GM12892 (cell line): Measurements from ENCODE around the gene NAV2.

ENCODE experiments used
- POLR2A ChIP-seq: IDR thresholded peaks from 2 replicates; pipeline ENCODE4 v1.6.1; 2011; ENCODE audit warnings: low read depth, low read length, control low read depth
- POLR2AphosphoS5 ChIP-seq: IDR thresholded peaks from 2 replicates; pipeline ENCODE4 v1.6.1; 2011; ENCODE audit warnings: low read depth, low read length, control low read depth
- TAF1 ChIP-seq: IDR thresholded peaks from 2 replicates; pipeline ENCODE4 v1.6.1; 2011; ENCODE audit warnings: low read depth, mild to moderate bottlenecking, control low read depth, low read length, borderline replicate concordance

- TF ChIP-seq POLR2A (no peak), TAF1 (no peak), POLR2AphosphoS5 (no peak)
These were observed 335.1 kb downstream of the NAV2 start for GRCh38 chr11:20047769-20048154.
